ENCODE measurements around the gene TSPAN9. TPM values are rescaled to one million over a fixed set of nuclear protein-coding genes. Genes with fewer than 3 reads are reported as not detected.

Gene TSPAN9
- total and polyA plus RNA-seq, 4 donors, result 27.6 to 40.1 (median 30.9) TPM

DNA sequence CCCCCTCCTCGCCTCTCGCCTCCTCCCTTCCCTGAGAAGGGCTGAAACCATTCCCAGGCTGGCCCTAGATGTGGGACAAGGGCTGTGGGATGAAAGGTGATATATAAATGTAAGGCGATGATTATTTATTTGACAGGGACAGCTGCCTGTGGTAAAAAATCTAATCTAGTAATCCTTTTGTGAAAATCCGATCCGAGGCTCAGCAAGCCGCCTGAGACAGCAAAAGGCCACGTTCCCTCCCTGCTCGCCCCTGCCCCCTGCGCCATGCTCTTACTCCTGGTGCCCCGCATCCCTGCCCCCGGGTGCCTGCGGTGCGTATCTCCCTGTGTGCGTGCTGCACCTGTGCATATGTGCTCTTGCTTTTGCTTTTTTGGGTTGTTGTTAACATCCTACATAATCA, 65.2 kb downstream of the TSPAN9 start:
- Histone ChIP-seq H3K27ac (ENCODE audit: low read depth, low read length) (no peak overlapping the region), H3K4me1 (ENCODE audit: control insufficient read depth, insufficient read depth, low read length) (peaks cover 51% of the 10 kb centered on the region), H3K4me3 (ENCODE audit: low read depth, low read length) (no peak overlapping the region), H3K36me3 (ENCODE audit: control insufficient read depth, insufficient read depth, low read length) (peaks cover 8% of the 10 kb centered on the region), H3K27me3 (ENCODE audit: control insufficient read depth, insufficient read depth, low read length) (no peaks in the 10 kb centered on the region), H3K9me3 (ENCODE audit: control insufficient read depth, insufficient read depth, low read length) (no peaks in the 10 kb centered on the region)
- no peak for DNase-seq (ENCODE audit: low read depth in 4 of 6, low spot score in 6 of 6)
- WGBS (ENCODE audit: insufficient coverage), result 50% methylated on average over 2 of the region's 14 CpGs

DNA sequence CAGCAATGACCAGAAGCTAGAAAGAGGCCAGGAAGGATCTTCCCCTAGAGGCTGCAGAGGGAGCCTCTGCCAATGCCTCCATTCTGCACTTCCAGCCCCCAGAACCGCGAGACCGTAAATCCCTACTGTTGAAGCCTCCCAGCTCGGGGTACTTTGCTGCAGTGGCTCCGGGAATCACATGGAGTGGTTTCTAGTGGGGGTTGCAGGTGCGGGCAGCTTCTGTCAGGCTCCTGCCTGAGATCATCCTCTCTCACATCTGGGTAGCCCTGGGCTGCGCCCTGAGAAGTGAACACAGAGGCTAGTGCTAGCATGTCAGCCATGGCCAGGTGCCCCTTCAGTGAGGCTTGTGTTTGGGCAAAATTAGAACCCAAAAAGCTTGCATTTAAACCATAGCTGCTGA, 67.3 kb downstream of the TSPAN9 start:
- Histone ChIP-seq H3K4me1 (ENCODE audit: control insufficient read depth, insufficient read depth, low read length) (peaks cover 41% of the 10 kb centered on the region), H3K4me3 (ENCODE audit: low read depth, low read length) (no peak overlapping the region), H3K36me3 (ENCODE audit: control insufficient read depth, insufficient read depth, low read length) (peaks cover 8% of the 10 kb centered on the region), H3K27me3 (ENCODE audit: control insufficient read depth, insufficient read depth, low read length) (no peaks in the 10 kb centered on the region), H3K27ac (ENCODE audit: low read depth, low read length) (no peak overlapping the region), H3K9me3 (ENCODE audit: control insufficient read depth, insufficient read depth, low read length) (no peaks in the 10 kb centered on the region)
- DNase-seq (ENCODE audit: low read depth in 4 of 6, low spot score in 6 of 6), result no peak
- 86% methylated on average over 6 of the region's 7 CpGs for WGBS (ENCODE audit: insufficient coverage)

DNA sequence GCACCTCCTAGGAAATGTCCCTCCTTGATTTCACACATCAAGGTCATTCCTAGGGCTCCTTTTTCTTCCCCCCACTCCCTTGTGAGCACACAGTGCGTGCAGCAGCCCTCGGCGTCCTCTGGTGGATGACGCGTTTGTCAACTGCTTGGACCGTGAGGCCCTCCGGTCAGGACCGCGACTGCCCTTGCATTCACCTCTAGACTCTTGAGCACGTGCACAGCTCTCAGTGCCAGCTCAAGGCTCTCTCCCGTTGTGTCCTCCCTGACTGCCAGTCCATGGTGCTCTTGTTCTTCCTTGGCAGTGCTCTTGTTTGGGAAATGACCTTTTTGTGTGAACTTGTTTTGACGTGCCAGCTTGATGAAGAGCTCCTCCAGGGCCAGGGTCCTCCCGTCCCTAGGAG, 67.9 kb downstream of the TSPAN9 start:
- Histone ChIP-seq H3K27me3 (ENCODE audit: control insufficient read depth, insufficient read depth, low read length) (no peaks in the 10 kb centered on the region), H3K27ac (ENCODE audit: low read depth, low read length) (no peak overlapping the region), H3K4me3 (ENCODE audit: low read depth, low read length) (no peak overlapping the region), H3K4me1 (ENCODE audit: control insufficient read depth, insufficient read depth, low read length) (peaks cover 42% of the 10 kb centered on the region), H3K36me3 (ENCODE audit: control insufficient read depth, insufficient read depth, low read length) (peaks cover 8% of the 10 kb centered on the region), H3K9me3 (ENCODE audit: control insufficient read depth, insufficient read depth, low read length) (no peaks in the 10 kb centered on the region)
- 71% methylated on average over 11 of the region's 13 CpGs for WGBS (ENCODE audit: insufficient coverage)
- DNase-seq (ENCODE audit: low read depth in 4 of 6, low spot score in 6 of 6), result no peak

DNA sequence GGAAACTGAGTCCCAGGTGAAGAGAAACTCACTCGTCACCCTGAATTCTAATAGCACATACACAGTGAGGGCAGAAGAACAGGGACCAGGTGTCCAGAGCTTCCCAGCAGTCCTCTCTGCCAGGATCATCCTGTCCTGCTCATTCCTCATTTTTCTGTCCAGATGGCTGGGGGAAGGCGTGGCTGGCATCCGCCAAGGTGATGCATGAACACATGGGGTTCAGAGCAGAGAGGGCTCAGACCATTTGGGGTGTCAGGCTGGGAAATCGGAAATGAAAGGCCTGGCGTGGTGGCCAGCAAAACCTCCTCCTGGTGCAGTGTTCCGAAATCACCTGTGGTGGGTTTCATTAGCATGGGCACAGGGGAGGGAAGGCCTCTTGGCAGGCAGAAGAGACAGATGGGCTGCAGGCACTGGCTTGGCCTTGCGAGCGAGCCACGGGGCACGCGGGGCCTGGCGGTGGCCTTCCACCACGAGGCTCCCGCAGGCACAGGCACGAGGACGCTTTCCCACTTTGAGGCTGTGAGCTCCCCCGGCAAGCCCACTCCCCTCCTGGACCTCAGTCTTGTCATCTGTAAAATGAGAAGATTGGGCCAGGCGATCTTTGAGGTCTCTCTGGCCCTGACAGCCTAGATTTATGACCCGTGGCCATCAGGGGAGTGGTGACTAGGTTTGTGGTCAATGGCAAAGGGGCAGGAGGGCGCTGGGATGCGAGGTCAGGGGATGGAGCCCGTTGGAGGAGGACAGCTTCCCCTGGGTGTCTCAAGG, 68.5 kb downstream of the TSPAN9 start:
- Histone ChIP-seq H3K4me1 (ENCODE audit: control insufficient read depth, insufficient read depth, low read length) (peaks cover 45% of the 10 kb centered on the region), H3K27ac (ENCODE audit: low read depth, low read length) (no peak overlapping the region), H3K4me3 (ENCODE audit: low read depth, low read length) (no peak overlapping the region), H3K27me3 (ENCODE audit: control insufficient read depth, insufficient read depth, low read length) (no peaks in the 10 kb centered on the region), H3K9me3 (ENCODE audit: control insufficient read depth, insufficient read depth, low read length) (no peaks in the 10 kb centered on the region), H3K36me3 (ENCODE audit: control insufficient read depth, insufficient read depth, low read length) (peaks cover 8% of the 10 kb centered on the region)
- WGBS (ENCODE audit: insufficient coverage), result 87% methylated on average over 22 of the region's 22 CpGs
- no peak for DNase-seq (ENCODE audit: low read depth in 4 of 6, low spot score in 6 of 6)

DNA sequence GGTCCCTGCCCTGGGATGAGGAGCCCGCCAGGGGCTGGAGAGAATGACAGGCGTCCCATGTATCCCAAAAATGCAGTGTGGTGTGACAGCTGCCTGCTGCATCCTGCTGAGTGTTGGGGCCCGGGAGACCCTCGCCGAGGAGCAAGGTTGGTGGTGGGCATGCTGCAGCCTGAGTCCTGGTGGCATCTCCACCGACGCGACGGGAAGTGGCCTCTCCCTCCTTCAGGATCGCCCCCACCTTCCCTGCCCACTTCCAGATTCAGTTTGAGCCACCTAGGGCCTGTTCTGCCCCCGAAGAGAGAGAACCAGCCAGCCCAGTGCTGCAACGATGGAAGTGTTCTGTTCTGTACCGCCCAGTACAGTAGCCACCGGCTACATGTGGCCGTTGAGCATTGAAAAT, 70.1 kb downstream of the TSPAN9 start:
- DNase-seq (ENCODE audit: low read depth in 4 of 6, low spot score in 6 of 6), result no peak
- peaks cover 48% of the 10 kb centered on the region for H3K4me1 ChIP-seq (ENCODE audit: control insufficient read depth, insufficient read depth, low read length)
- no peaks in the 10 kb centered on the region for H3K27me3 ChIP-seq (ENCODE audit: control insufficient read depth, insufficient read depth, low read length)
- H3K36me3 ChIP-seq (ENCODE audit: control insufficient read depth, insufficient read depth, low read length), result peaks cover 4% of the 10 kb centered on the region
- H3K4me3 ChIP-seq (ENCODE audit: low read depth, low read length), result no peak overlapping the region
- H3K27ac ChIP-seq (ENCODE audit: low read depth, low read length), result no peak overlapping the region
- H3K9me3 ChIP-seq (ENCODE audit: control insufficient read depth, insufficient read depth, low read length), result no peaks in the 10 kb centered on the region
- 95% methylated on average over 15 of the region's 15 CpGs for WGBS (ENCODE audit: insufficient coverage)

DNA sequence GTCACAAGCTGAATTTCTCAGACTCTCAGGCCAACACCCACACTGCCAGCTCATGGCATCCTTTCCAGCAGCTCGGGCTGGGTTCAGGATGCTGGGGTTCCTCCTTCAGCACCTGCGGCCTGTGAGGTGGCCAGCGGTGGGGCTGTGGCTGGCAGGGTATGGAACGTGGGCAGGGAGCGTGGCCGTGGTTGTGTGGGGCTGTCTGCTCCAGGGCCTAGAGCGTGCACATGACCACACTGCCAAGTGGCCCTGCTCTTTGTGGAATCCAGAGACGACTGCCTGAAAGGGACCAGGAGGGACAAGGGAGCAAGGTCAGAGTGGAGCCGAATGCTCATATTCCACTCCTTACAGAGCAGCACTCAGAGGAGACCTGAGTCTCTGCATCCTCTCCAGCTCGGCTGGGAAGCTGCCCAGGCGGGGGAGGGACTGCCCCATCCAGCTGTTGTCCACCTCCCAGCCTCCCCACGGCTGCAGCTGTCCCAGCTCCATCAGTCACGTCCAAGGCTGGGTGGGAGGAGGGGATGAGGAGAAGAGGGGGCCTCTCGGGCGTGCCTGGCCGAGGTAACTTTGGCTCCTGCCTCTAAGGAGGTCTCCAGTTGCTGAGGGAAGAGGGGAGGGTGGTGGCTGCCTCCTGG, 71.3 kb downstream of the TSPAN9 start:
- peaks cover 4% of the 10 kb centered on the region for H3K36me3 ChIP-seq (ENCODE audit: control insufficient read depth, insufficient read depth, low read length)
- H3K4me3 ChIP-seq (ENCODE audit: low read depth, low read length), result no peak overlapping the region
- no peak overlapping the region for H3K27ac ChIP-seq (ENCODE audit: low read depth, low read length)
- DNase-seq (ENCODE audit: low read depth in 4 of 6, low spot score in 6 of 6), result peak in 1 of 6 donors; percentile 40
- no peaks in the 10 kb centered on the region for H3K9me3 ChIP-seq (ENCODE audit: control insufficient read depth, insufficient read depth, low read length)
- 63% methylated on average over 11 of the region's 16 CpGs for WGBS (ENCODE audit: insufficient coverage)
- H3K4me1 ChIP-seq (ENCODE audit: control insufficient read depth, insufficient read depth, low read length), result peaks cover 52% of the 10 kb centered on the region
- no peaks in the 10 kb centered on the region for H3K27me3 ChIP-seq (ENCODE audit: control insufficient read depth, insufficient read depth, low read length)

DNA sequence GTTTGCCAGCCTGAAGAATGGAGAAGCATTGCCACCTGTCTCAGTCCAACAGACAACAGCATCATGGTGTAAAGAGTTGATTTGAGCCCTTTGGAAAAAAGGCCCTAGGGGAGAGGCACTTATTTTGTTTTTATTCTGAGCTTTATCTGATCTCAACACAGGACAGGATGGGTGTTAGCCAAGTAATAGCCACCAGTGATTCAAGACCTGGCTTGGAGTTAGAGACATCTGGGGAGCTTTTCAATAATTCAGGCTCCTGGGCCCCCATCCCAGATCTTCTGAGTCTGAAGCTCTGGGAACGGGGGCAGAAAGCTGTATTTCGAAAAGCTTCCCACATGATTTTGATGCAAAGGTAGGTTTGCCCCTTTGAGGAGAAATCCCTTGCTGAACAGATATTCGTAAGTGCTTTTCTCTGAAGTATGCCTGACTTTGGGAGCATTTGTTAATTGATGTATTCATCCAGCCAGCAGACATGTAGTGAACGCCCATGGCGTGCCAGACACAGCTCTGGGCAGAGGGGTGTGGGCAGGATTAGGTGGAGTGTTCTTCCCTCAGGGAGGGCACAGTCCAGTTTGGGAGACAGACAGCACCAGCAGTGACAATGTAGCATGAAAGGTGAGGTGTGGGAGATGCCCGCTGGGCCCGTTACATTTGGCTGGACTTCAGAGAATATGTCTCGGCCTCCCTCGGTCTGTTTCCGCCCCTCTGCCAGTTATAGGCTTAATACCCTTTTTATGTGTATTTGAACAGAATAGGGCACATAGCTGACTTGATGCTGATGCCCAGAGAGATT, 72.5 kb downstream of the TSPAN9 start:
- Histone ChIP-seq H3K27ac (ENCODE audit: low read depth, low read length) (peak overlapping the region; percentile 15), H3K36me3 (ENCODE audit: control insufficient read depth, insufficient read depth, low read length) (peaks cover 4% of the 10 kb centered on the region), H3K27me3 (ENCODE audit: control insufficient read depth, insufficient read depth, low read length) (no peaks in the 10 kb centered on the region), H3K4me3 (ENCODE audit: low read depth, low read length) (no peak overlapping the region), H3K9me3 (ENCODE audit: control insufficient read depth, insufficient read depth, low read length) (no peaks in the 10 kb centered on the region), H3K4me1 (ENCODE audit: control insufficient read depth, insufficient read depth, low read length) (peaks cover 58% of the 10 kb centered on the region)
- no peak for DNase-seq (ENCODE audit: low read depth in 4 of 6, low spot score in 6 of 6)
- 70% methylated on average over 7 of the region's 10 CpGs for WGBS (ENCODE audit: insufficient coverage)

DNA sequence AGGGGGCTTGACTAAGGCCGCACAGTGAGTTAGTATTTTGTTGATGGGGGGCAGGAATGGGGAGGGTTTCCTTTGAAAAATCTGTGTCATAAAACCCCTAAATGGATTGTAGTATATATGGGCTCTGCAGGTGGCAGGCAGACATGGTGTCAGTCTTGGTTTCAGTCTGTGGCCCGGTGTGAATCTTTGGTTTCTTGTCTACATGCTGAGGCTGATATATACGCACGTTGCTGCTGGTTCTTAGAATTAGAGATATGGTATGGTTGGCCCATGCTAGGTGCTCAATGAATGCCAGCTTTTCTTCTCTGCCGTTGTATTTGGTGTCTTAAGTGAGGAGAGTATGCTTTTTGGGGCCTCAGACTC, 73.1 kb downstream of the TSPAN9 start:
- no peak overlapping the region for H3K4me3 ChIP-seq (ENCODE audit: low read depth, low read length)
- WGBS (ENCODE audit: insufficient coverage), result 73% methylated on average over 4 of the region's 5 CpGs
- no peaks in the 10 kb centered on the region for H3K9me3 ChIP-seq (ENCODE audit: control insufficient read depth, insufficient read depth, low read length)
- peaks cover 4% of the 10 kb centered on the region for H3K36me3 ChIP-seq (ENCODE audit: control insufficient read depth, insufficient read depth, low read length)
- peaks cover 58% of the 10 kb centered on the region for H3K4me1 ChIP-seq (ENCODE audit: control insufficient read depth, insufficient read depth, low read length)
- peak overlapping the region; percentile 64 for H3K27ac ChIP-seq (ENCODE audit: low read depth, low read length)
- DNase-seq (ENCODE audit: low read depth in 4 of 6, low spot score in 6 of 6), result no peak
- H3K27me3 ChIP-seq (ENCODE audit: control insufficient read depth, insufficient read depth, low read length), result no peaks in the 10 kb centered on the region

DNA sequence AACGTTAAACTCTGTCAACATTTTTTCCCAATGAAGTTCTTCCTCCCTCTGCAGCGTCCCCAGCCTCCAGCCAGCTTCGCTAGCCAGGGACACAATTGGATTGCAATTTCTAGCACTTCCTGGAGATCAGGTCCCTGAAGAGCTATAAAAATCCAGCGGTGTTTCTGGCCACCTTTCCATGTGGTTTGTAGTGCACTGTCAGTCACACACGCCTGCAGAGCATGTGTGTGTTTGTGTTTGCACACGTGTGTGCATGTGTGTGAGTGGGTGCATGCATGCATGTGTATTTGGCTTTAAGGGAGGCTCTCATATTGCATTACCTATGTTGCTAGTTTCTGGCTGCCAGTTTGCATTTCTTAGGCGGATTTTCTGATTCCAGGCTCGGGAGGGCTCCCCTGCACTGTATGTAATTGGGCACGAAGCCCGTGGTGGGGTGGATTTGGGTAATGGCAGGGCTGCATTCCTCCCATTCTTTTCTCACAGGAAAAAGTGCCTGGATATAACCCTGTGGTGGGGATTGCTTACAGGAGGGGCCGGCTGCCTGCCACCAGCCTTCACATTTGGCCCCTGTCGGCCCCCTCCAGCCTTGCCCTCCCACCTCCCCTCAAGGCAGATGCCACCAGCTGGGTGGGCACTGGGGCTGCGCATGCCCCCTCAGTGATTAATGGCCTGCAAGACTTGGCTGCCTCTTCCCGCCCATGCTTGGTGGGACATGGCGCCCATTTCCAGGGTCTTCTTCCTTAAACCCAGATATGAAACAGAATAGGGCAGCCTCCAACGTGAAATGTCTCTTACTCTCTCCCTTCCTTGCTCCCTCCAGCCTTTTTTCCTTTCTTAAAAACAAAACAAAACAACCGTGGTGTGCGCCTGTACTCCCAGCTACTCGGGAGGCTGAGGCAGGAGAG, 74.0 kb downstream of the TSPAN9 start:
- Histone ChIP-seq H3K4me1 (ENCODE audit: control insufficient read depth, insufficient read depth, low read length) (peaks cover 64% of the 10 kb centered on the region), H3K9me3 (ENCODE audit: control insufficient read depth, insufficient read depth, low read length) (no peaks in the 10 kb centered on the region), H3K4me3 (ENCODE audit: low read depth, low read length) (no peak overlapping the region), H3K36me3 (ENCODE audit: control insufficient read depth, insufficient read depth, low read length) (no peaks in the 10 kb centered on the region), H3K27ac (ENCODE audit: low read depth, low read length) (peak overlapping the region; percentile 64), H3K27me3 (ENCODE audit: control insufficient read depth, insufficient read depth, low read length) (no peaks in the 10 kb centered on the region)
- DNase-seq (ENCODE audit: low read depth in 4 of 6, low spot score in 6 of 6), result peak in 2 of 6 donors; percentile 67 to 76
- WGBS (ENCODE audit: insufficient coverage), result 29% methylated on average over 14 of the region's 19 CpGs

All from spinal cord (tissue), 10 donors.